Smooth muscle cell (in vitro differentiated cells): Measurements from ENCODE around the gene UBE2G2. TPM values are rescaled to one million over a fixed set of nuclear protein-coding genes. Genes with fewer than 3 reads are reported as not detected.

Source experiments
- DNase-seq: peaks from one replicate; lab custom pipeline; 2025; ENCODE audit not compliant: unreplicated experiment; lab: John Stamatoyannopoulos, UW
- H2AFZ ChIP-seq: fragments of 200-600 bp; sonication (generic); 2 replicates; pipeline ENCODE4 v1.6.0; 2016; ENCODE audit warnings: antibody characterized with exemption, low read depth, mild to moderate bottlenecking
- H3F3A ChIP-seq: fragments of 200-600 bp; sonication (generic); 2 replicates; pipeline ENCODE4 v1.6.0; 2017; ENCODE audit warnings: antibody characterized with exemption, low read depth
- H3K27ac ChIP-seq: fragments of 200-600 bp; sonication (generic); 2 replicates; pipeline ENCODE4 v1.5.1; 2016; ENCODE audit warnings: low read depth, mild to moderate bottlenecking
- H3K27me3 ChIP-seq: fragments of 200-600 bp; sonication (generic); 2 replicates; pipeline ENCODE4 v1.6.1; 2016; ENCODE audit warnings: low read depth, mild to moderate bottlenecking
- H3K36me3 ChIP-seq: fragments of 200-600 bp; sonication (generic); 2 replicates; pipeline ENCODE4 v1.5.1; 2016; ENCODE audit warnings: low read depth
- H3K4me1 ChIP-seq: fragments of 200-600 bp; sonication (generic); 2 replicates; pipeline ENCODE4 v1.5.1; 2016; ENCODE audit warnings: low read depth
- H3K4me2 ChIP-seq: fragments of 200-600 bp; sonication (generic); 2 replicates; pipeline ENCODE4 v1.6.0; 2016; ENCODE audit warnings: mild to moderate bottlenecking
- H3K4me3 ChIP-seq: fragments of 200-600 bp; sonication (generic); 2 replicates; pipeline ENCODE4 v1.5.1; 2016; ENCODE audit warnings: mild to moderate bottlenecking
- H3K79me2 ChIP-seq: fragments of 200-600 bp; sonication (generic); 2 replicates; pipeline ENCODE4 v1.6.0; 2016; ENCODE audit warnings: low read depth, mild to moderate bottlenecking
- H3K9ac ChIP-seq: fragments of 200-600 bp; sonication (generic); 2 replicates; pipeline ENCODE4 v1.6.0; 2016; ENCODE audit warnings: low read depth
- H3K9me3 ChIP-seq: fragments of 200-600 bp; sonication (generic); replicated peaks from 2 replicates; pipeline ENCODE4 v1.5.1; 2016; ENCODE audit warnings: low read depth
- H4K20me1 ChIP-seq: fragments of 200-600 bp; sonication (generic); 2 replicates; pipeline ENCODE4 v1.6.0; 2016; ENCODE audit warnings: low read depth
- WGBS: methylation state at CpG from one replicate; pipeline ENCODE4 v1.1.7; 2016; ENCODE audit warnings: low lambda C conversion rate; 5-methylcytosine and 5-hydroxymethylcytosine counted together
- polyA plus RNA-seq: library from polyadenylated mRNA; unstranded; fragments of >200 nt; fragmentation: Nextera tagmentation; extraction: Ambion mirVana; gene quantifications from 2 replicates; pipeline ENCODE4 v1.2.1, GENCODE V29; 2016
- total RNA-seq: library from RNA; depleted of rRNA; stranded (reverse); fragments of >200 nt; gene quantifications from 2 replicates; pipeline ENCODE4 v1.2.3, GENCODE V29; 2014
- TF ChIP-seq, protein P1 (sequence below): fragments of 200-600 bp; sonication (generic); IDR thresholded peaks from 2 replicates; pipeline ENCODE4 v1.5.1; 2017; ENCODE audit warnings: borderline replicate concordance, mild to moderate bottlenecking, antibody characterized with exemption; ENCODE audit not compliant: insufficient read depth, poor library complexity, severe bottlenecking

The UBE2G2 gene
- total and polyA plus RNA-seq, 2 experiments from 2014 or later, result 33.1 to 34.1 TPM

- Histone ChIP-seq H3K4me3 (no peak overlapping the region), H2AFZ (no peak overlapping the region), H3K36me3 (no peaks in the 10 kb centered on the region), H3K27ac (no peak overlapping the region), H3K79me2 (no peaks in the 10 kb centered on the region), H3K4me1 (no peaks in the 10 kb centered on the region), H3K27me3 (peaks cover 39% of the 10 kb centered on the region), H3K9ac (no peak overlapping the region), H4K20me1 (no peaks in the 10 kb centered on the region), H3F3A (no peaks in the 10 kb centered on the region), H3K4me2 (no peak overlapping the region), H3K9me3 (no peaks in the 10 kb centered on the region)
- TF ChIP-seq, protein P1, sequence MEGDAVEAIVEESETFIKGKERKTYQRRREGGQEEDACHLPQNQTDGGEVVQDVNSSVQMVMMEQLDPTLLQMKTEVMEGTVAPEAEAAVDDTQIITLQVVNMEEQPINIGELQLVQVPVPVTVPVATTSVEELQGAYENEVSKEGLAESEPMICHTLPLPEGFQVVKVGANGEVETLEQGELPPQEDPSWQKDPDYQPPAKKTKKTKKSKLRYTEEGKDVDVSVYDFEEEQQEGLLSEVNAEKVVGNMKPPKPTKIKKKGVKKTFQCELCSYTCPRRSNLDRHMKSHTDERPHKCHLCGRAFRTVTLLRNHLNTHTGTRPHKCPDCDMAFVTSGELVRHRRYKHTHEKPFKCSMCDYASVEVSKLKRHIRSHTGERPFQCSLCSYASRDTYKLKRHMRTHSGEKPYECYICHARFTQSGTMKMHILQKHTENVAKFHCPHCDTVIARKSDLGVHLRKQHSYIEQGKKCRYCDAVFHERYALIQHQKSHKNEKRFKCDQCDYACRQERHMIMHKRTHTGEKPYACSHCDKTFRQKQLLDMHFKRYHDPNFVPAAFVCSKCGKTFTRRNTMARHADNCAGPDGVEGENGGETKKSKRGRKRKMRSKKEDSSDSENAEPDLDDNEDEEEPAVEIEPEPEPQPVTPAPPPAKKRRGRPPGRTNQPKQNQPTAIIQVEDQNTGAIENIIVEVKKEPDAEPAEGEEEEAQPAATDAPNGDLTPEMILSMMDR, result no peak
- WGBS, result 100% methylated on average over 5 of the region's 8 CpGs
- DNase-seq, result no peak
Measured at GRCh38 chr21:44727321-44727720, 74.3 kb downstream of the UBE2G2 start.

- Histone ChIP-seq H3K27me3 (peaks cover 39% of the 10 kb centered on the region), H3K36me3 (no peaks in the 10 kb centered on the region), H3F3A (no peaks in the 10 kb centered on the region), H2AFZ (no peak overlapping the region), H3K79me2 (no peaks in the 10 kb centered on the region), H3K4me2 (no peak overlapping the region), H3K9ac (no peak overlapping the region), H4K20me1 (no peaks in the 10 kb centered on the region), H3K27ac (no peak overlapping the region), H3K4me1 (no peaks in the 10 kb centered on the region), H3K4me3 (no peak overlapping the region), H3K9me3 (no peaks in the 10 kb centered on the region)
- WGBS, result 96% methylated on average over 6 of the region's 6 CpGs
- TF ChIP-seq, protein P1, result no peak
- DNase-seq, result no peak
Measured at GRCh38 chr21:44726826-44727225, 74.8 kb downstream of the UBE2G2 start.

DNA sequence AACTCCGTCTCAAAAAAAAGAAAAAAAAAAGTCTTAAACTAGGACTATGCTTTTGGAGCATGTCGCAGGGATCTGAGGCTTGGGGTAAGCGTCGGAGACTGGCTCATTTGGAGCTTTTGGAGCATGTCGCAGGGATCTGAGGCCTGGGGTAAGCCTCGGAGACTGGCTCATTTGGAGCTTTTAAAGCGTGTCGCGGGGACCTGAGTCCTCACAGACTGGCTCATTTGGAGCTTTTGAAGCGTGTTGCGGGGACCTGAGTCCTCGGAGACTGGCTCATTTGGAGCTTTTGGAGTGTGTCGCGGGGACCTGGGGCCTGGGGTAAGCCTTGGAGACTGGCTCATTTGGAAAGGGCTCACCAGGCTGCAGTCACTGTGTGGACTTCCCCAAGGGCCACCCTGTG is 76.7 kb downstream of the UBE2G2 start:
- 96% methylated on average over 14 of the region's 14 CpGs for WGBS
- Histone ChIP-seq H3F3A (no peaks in the 10 kb centered on the region), H3K79me2 (no peaks in the 10 kb centered on the region), H3K27ac (no peak overlapping the region), H4K20me1 (no peaks in the 10 kb centered on the region), H3K27me3 (peaks cover 39% of the 10 kb centered on the region), H3K9me3 (no peaks in the 10 kb centered on the region), H3K4me1 (no peaks in the 10 kb centered on the region), H3K4me3 (no peak overlapping the region), H3K36me3 (no peaks in the 10 kb centered on the region), H3K4me2 (no peak overlapping the region), H3K9ac (no peak overlapping the region), H2AFZ (no peak overlapping the region)
- TF ChIP-seq, protein P1, result no peak
- no peak for DNase-seq

GRCh38 chr21:44724196-44724595 is 77.4 kb downstream of the UBE2G2 start:
- TF ChIP-seq, protein P1, result no peak
- Histone ChIP-seq H3K27ac (no peak overlapping the region), H3K9me3 (no peaks in the 10 kb centered on the region), H3K4me3 (no peak overlapping the region), H3K36me3 (no peaks in the 10 kb centered on the region), H4K20me1 (no peaks in the 10 kb centered on the region), H2AFZ (no peak overlapping the region), H3K4me2 (no peak overlapping the region), H3F3A (no peaks in the 10 kb centered on the region), H3K27me3 (peaks cover 41% of the 10 kb centered on the region), H3K4me1 (no peaks in the 10 kb centered on the region), H3K9ac (no peak overlapping the region), H3K79me2 (no peaks in the 10 kb centered on the region)
- DNase-seq, result no peak
- WGBS, result 95% methylated on average over 7 of the region's 7 CpGs
